Activated naive CD8-positive, alpha-beta T cell (primary cell): ENCODE data around the gene DBET.
"Not testable (repeated sequence)": the region's sequence is repeated elsewhere in the genome, so short reads cannot be mapped to it uniquely, and the experiment has no call there.

ENCODE experiments used
- H3K27ac Mint-ChIP-seq: one replicate; pipeline ENCODE4 v1.8.0; 2021; ENCODE audit warnings: mixed read lengths
- H3K27me3 Mint-ChIP-seq: one replicate; pipeline ENCODE4 v1.8.0; 2021; ENCODE audit warnings: mixed read lengths
- H3K36me3 Mint-ChIP-seq: one replicate; pipeline ENCODE4 v1.8.0; 2021; ENCODE audit warnings: mixed read lengths
- H3K4me1 Mint-ChIP-seq: one replicate; pipeline ENCODE4 v1.8.0; 2021; ENCODE audit warnings: low read depth, mixed read lengths
- H3K4me3 Mint-ChIP-seq: one replicate; pipeline ENCODE4 v1.8.0; 2021; ENCODE audit warnings: mild to moderate bottlenecking, mixed read lengths
- H3K9me3 Mint-ChIP-seq: one replicate; pipeline ENCODE4 v1.8.0; 2021; ENCODE audit warnings: low read depth, mixed read lengths

DBET gene

GRCh38 chr4:190027156-190027555 is 37.1 kb upstream of the DBET start, which contains the start of gene FRG2:
TSS of gene FRG2 (minus strand) at chr4:190027256. CDS start at chr4:190027204, 52 bp downstream.
- not testable (repeated sequence) for H3K27me3 Mint-ChIP-seq, H3K9me3 Mint-ChIP-seq, H3K36me3 Mint-ChIP-seq, H3K4me1 Mint-ChIP-seq, H3K27ac Mint-ChIP-seq, H3K4me3 Mint-ChIP-seq

GRCh38 chr4:190031264-190031663 is 33.0 kb upstream of the DBET start:
- H3K27ac Mint-ChIP-seq, H3K36me3 Mint-ChIP-seq, H3K4me1 Mint-ChIP-seq, H3K27me3 Mint-ChIP-seq, H3K9me3 Mint-ChIP-seq, H3K4me3 Mint-ChIP-seq: not testable (repeated sequence)

GRCh38 chr4:190037704-190038388 is 26.5 kb upstream of the DBET start:
- H3K36me3 Mint-ChIP-seq, H3K4me1 Mint-ChIP-seq, H3K27ac Mint-ChIP-seq, H3K9me3 Mint-ChIP-seq, H3K27me3 Mint-ChIP-seq: not testable (repeated sequence)
- peak overlapping the region; percentile 47 for H3K4me3 Mint-ChIP-seq

GRCh38 chr4:190040873-190041272 is 23.4 kb upstream of the DBET start:
- H3K36me3 Mint-ChIP-seq, H3K27me3 Mint-ChIP-seq, H3K27ac Mint-ChIP-seq, H3K4me1 Mint-ChIP-seq, H3K9me3 Mint-ChIP-seq, H3K4me3 Mint-ChIP-seq: not testable (repeated sequence)

GRCh38 chr4:190047627-190048026 is 16.7 kb upstream of the DBET start:
- not testable (repeated sequence) for H3K27ac Mint-ChIP-seq, H3K4me3 Mint-ChIP-seq, H3K9me3 Mint-ChIP-seq, H3K36me3 Mint-ChIP-seq, H3K4me1 Mint-ChIP-seq, H3K27me3 Mint-ChIP-seq

GRCh38 chr4:190049378-190050239 is 14.7 kb upstream of the DBET start:
- not testable (repeated sequence) for H3K27me3 Mint-ChIP-seq, H3K36me3 Mint-ChIP-seq, H3K27ac Mint-ChIP-seq, H3K9me3 Mint-ChIP-seq, H3K4me1 Mint-ChIP-seq, H3K4me3 Mint-ChIP-seq

- not testable (repeated sequence) for H3K36me3 Mint-ChIP-seq, H3K9me3 Mint-ChIP-seq, H3K27me3 Mint-ChIP-seq, H3K4me3 Mint-ChIP-seq, H3K4me1 Mint-ChIP-seq, H3K27ac Mint-ChIP-seq
Measured at GRCh38 chr4:190058997-190059396, 5.3 kb upstream of the DBET start.

GRCh38 chr4:190064805-190065204 is 503 bp downstream of the DBET start:
- H3K27me3 Mint-ChIP-seq, H3K9me3 Mint-ChIP-seq, H3K4me1 Mint-ChIP-seq, H3K36me3 Mint-ChIP-seq, H3K4me3 Mint-ChIP-seq, H3K27ac Mint-ChIP-seq: not testable (repeated sequence)

GRCh38 chr4:190068351-190068750 is 4.0 kb downstream of the DBET start:
- H3K9me3 Mint-ChIP-seq, H3K4me3 Mint-ChIP-seq, H3K27me3 Mint-ChIP-seq, H3K36me3 Mint-ChIP-seq, H3K27ac Mint-ChIP-seq, H3K4me1 Mint-ChIP-seq: not testable (repeated sequence)

GRCh38 chr4:190093052-190093451 is 28.8 kb downstream of the DBET start:
- H3K36me3 Mint-ChIP-seq, H3K4me1 Mint-ChIP-seq, H3K4me3 Mint-ChIP-seq, H3K27me3 Mint-ChIP-seq, H3K27ac Mint-ChIP-seq, H3K9me3 Mint-ChIP-seq: not testable (repeated sequence)

- H3K4me1 Mint-ChIP-seq, H3K9me3 Mint-ChIP-seq, H3K36me3 Mint-ChIP-seq, H3K27ac Mint-ChIP-seq, H3K4me3 Mint-ChIP-seq, H3K27me3 Mint-ChIP-seq: not testable (repeated sequence)
Measured at GRCh38 chr4:190094031-190094430, 29.7 kb downstream of the DBET start.

GRCh38 chr4:190095335-190095734 is 31.0 kb downstream of the DBET start:
- not testable (repeated sequence) for H3K27ac Mint-ChIP-seq, H3K4me1 Mint-ChIP-seq, H3K9me3 Mint-ChIP-seq, H3K36me3 Mint-ChIP-seq, H3K4me3 Mint-ChIP-seq, H3K27me3 Mint-ChIP-seq

GRCh38 chr4:190099605-190100004 is 35.3 kb downstream of the DBET start:
- H3K36me3 Mint-ChIP-seq, H3K27me3 Mint-ChIP-seq, H3K4me3 Mint-ChIP-seq, H3K9me3 Mint-ChIP-seq, H3K4me1 Mint-ChIP-seq, H3K27ac Mint-ChIP-seq: not testable (repeated sequence)

GRCh38 chr4:190101525-190101924 is 37.2 kb downstream of the DBET start:
- not testable (repeated sequence) for H3K27me3 Mint-ChIP-seq, H3K4me3 Mint-ChIP-seq, H3K27ac Mint-ChIP-seq, H3K4me1 Mint-ChIP-seq, H3K36me3 Mint-ChIP-seq, H3K9me3 Mint-ChIP-seq

- H3K4me3 Mint-ChIP-seq, H3K27me3 Mint-ChIP-seq, H3K4me1 Mint-ChIP-seq, H3K36me3 Mint-ChIP-seq, H3K9me3 Mint-ChIP-seq, H3K27ac Mint-ChIP-seq: not testable (repeated sequence)
Measured at GRCh38 chr4:190106191-190106590, 41.9 kb downstream of the DBET start.
